Uterus (tissue), 2 donors: ENCODE measurements around the gene NEU4.

Experiments
- CTCF ChIP-seq, 4 experiments: fragments of 200-600 bp in 2 of 4; fragments of 450-650 bp in 2 of 4; sonication (generic) in 2 of 4; IDR thresholded peaks; one replicate each; pipeline ENCODE4 v1.5.1; 2016 to 2019; ENCODE audit warnings: antibody characterized with exemption in 4 of 4, mild to moderate bottlenecking in 2 of 4, moderate library complexity in 1 of 4
- POLR2A ChIP-seq, 2 donors: fragments of 450-650 bp; IDR thresholded peaks; one replicate each; pipeline ENCODE4 v1.6.1; 2016; ENCODE audit warnings: antibody characterized with exemption in 2 of 2, mild to moderate bottlenecking in 1 of 2, moderate library complexity in 1 of 2

- TF ChIP-seq CTCF (IDR thresholded peaks at IDR 0.05) (no peak), POLR2A (IDR thresholded peaks at IDR 0.05) (no peak)
Measured at GRCh38 chr2:241797441-241798080, 11.4 kb upstream of the NEU4 start.
